T-helper 1 cell treated with Interleukin-12 subunit alpha and Interleukin-12 subunit beta and Interleukin-4 antibody, amounts not matched to agents 30 μg/mL and 1 μg/mL, for 36 hours (primary cell): ENCODE results near the gene TEX11.
"Not testable (repeated sequence)": the region's sequence is repeated elsewhere in the genome, so short reads cannot be mapped to it uniquely, and the experiment has no call there.

Source experiments
- H3K27ac Mint-ChIP-seq: one replicate; pipeline ENCODE4 v1.8.0; 2021; ENCODE audit warnings: mild to moderate bottlenecking, mixed read lengths
- H3K27me3 Mint-ChIP-seq: one replicate; pipeline ENCODE4 v1.8.0; 2021; ENCODE audit warnings: low read depth, mixed read lengths
- H3K36me3 Mint-ChIP-seq: one replicate; pipeline ENCODE4 v1.8.0; 2021; ENCODE audit warnings: low read depth, mixed read lengths
- H3K4me1 Mint-ChIP-seq: one replicate; pipeline ENCODE4 v1.8.0; 2021; ENCODE audit warnings: low read depth, mixed read lengths
- H3K4me3 Mint-ChIP-seq: one replicate; pipeline ENCODE4 v1.8.0; 2021; ENCODE audit warnings: mild to moderate bottlenecking, moderate library complexity, mixed read lengths
- H3K9me3 Mint-ChIP-seq: one replicate; pipeline ENCODE4 v1.8.0; 2021; ENCODE audit warnings: mixed read lengths

The TEX11 gene

GRCh38 chrX:70908541-70908940, at the start of gene TEX11:
TSS of gene TEX11 (minus strand) at chrX:70908711. CDS start at chrX:70907789, 922 bp downstream.
- Mint-ChIP-seq H3K27ac (no peak within 1 kb of the TSS), H3K4me3 (no peak within 1 kb of the TSS), H3K9me3 (no peaks in the 10 kb centered on the region), H3K36me3 (no peaks in the 10 kb centered on the region), H3K27me3 (no peaks in the 10 kb centered on the region), H3K4me1 (no peaks in the 10 kb centered on the region)

- Mint-ChIP-seq H3K4me1 (no peaks in the 10 kb centered on the region), H3K9me3 (no peaks in the 10 kb centered on the region), H3K36me3 (no peaks in the 10 kb centered on the region), H3K4me3 (no peak overlapping the region), H3K27me3 (peaks cover 5% of the 10 kb centered on the region), H3K27ac (no peak overlapping the region)
Observed at GRCh38 chrX:70954871-70955270, 46.4 kb upstream of the TEX11 start.

DNA sequence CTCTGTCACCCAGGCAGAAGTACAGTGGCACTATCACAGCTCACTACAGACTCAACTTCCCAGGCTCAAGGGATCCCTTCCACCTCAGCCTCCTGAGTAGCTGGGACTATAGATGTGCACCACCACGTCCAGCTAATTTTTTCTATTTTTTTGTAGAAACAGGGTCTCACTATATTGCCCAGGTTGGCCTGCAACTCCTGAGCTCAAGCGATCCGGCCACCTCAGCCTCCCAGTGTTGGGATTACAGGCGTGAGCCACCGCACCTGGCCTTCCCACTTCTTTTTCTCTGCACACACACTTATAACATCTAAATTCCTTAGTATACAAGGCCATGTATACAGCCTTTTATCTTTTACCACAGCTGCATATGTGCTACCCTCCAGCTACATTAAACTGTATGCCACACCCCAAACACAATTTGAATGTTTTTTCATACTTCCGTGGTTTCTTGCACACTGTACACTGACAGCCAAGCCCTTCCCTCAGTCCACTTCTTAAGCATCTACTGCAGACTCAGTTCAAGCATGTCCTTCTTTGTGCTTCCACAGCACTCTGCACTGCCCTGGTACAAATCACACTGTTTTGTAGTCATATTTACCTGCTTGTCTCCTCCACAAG, 15.9 kb upstream of the TEX11 start:
- no peaks in the 10 kb centered on the region for H3K4me1 Mint-ChIP-seq
- no peaks in the 10 kb centered on the region for H3K9me3 Mint-ChIP-seq
- peaks cover 12% of the 10 kb centered on the region for H3K27me3 Mint-ChIP-seq
- H3K27ac Mint-ChIP-seq, result no peak overlapping the region
- no peaks in the 10 kb centered on the region for H3K36me3 Mint-ChIP-seq
- H3K4me3 Mint-ChIP-seq, result no peak overlapping the region

GRCh38 chrX:70922774-70923473, 14.4 kb upstream of the TEX11 start:
- peaks cover 6% of the 10 kb centered on the region for H3K27me3 Mint-ChIP-seq
- no peaks in the 10 kb centered on the region for H3K36me3 Mint-ChIP-seq
- no peak overlapping the region for H3K4me3 Mint-ChIP-seq
- no peaks in the 10 kb centered on the region for H3K9me3 Mint-ChIP-seq
- no peak overlapping the region for H3K27ac Mint-ChIP-seq
- no peaks in the 10 kb centered on the region for H3K4me1 Mint-ChIP-seq

- no peak overlapping the region for H3K4me3 Mint-ChIP-seq
- H3K4me1 Mint-ChIP-seq, result no peaks in the 10 kb centered on the region
- no peak overlapping the region for H3K27ac Mint-ChIP-seq
- H3K27me3 Mint-ChIP-seq, result no peaks in the 10 kb centered on the region
- no peaks in the 10 kb centered on the region for H3K9me3 Mint-ChIP-seq
- H3K36me3 Mint-ChIP-seq, result no peaks in the 10 kb centered on the region
Observed at GRCh38 chrX:70921709-70922352, 13.3 kb upstream of the TEX11 start.

DNA sequence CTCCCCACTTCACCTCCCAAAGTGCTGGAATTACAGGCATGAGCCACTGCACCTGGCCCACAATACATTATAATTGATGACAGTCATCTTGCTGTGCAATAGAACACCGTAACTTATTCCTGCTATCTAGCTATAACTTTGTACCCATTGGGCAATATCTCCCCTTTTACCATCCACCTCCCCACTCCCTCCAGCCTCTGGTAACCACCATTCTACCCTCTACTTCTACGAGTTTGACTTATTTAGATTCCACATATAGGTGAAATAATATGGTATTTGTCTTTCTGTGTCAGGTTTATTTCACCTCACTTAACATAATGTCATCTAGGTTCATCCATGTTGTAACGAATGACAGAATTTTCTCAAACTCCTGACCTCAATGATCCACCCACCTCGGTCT, 8.2 kb upstream of the TEX11 start:
- Mint-ChIP-seq H3K27me3 (no peaks in the 10 kb centered on the region), H3K9me3 (no peaks in the 10 kb centered on the region), H3K36me3 (no peaks in the 10 kb centered on the region), H3K4me1 (no peaks in the 10 kb centered on the region), H3K4me3 (no peak overlapping the region), H3K27ac (no peak overlapping the region)

GRCh38 chrX:70907900-70908299, 611 bp downstream of the TEX11 start:
- H3K4me3 Mint-ChIP-seq, result no peak overlapping the region
- no peaks in the 10 kb centered on the region for H3K9me3 Mint-ChIP-seq
- H3K36me3 Mint-ChIP-seq, result no peaks in the 10 kb centered on the region
- no peak overlapping the region for H3K27ac Mint-ChIP-seq
- H3K27me3 Mint-ChIP-seq, result no peaks in the 10 kb centered on the region
- H3K4me1 Mint-ChIP-seq, result no peaks in the 10 kb centered on the region

GRCh38 chrX:70901465-70901864, 7.0 kb downstream of the TEX11 start:
- H3K36me3 Mint-ChIP-seq, result no peaks in the 10 kb centered on the region
- no peaks in the 10 kb centered on the region for H3K9me3 Mint-ChIP-seq
- H3K27ac Mint-ChIP-seq, result no peak overlapping the region
- H3K4me1 Mint-ChIP-seq, result no peaks in the 10 kb centered on the region
- H3K4me3 Mint-ChIP-seq, result no peak overlapping the region
- H3K27me3 Mint-ChIP-seq, result no peaks in the 10 kb centered on the region

GRCh38 chrX:70890441-70890840, 18.1 kb downstream of the TEX11 start:
- not testable (repeated sequence) for H3K27ac Mint-ChIP-seq, H3K4me1 Mint-ChIP-seq, H3K36me3 Mint-ChIP-seq, H3K9me3 Mint-ChIP-seq, H3K4me3 Mint-ChIP-seq
- peaks cover 22% of the 10 kb centered on the region for H3K27me3 Mint-ChIP-seq

GRCh38 chrX:70878902-70879301, 29.6 kb downstream of the TEX11 start:
- Mint-ChIP-seq H3K27ac (no peak overlapping the region), H3K27me3 (peaks cover 2% of the 10 kb centered on the region), H3K9me3 (no peaks in the 10 kb centered on the region), H3K4me3 (no peak overlapping the region), H3K36me3 (no peaks in the 10 kb centered on the region), H3K4me1 (peaks cover 2% of the 10 kb centered on the region)

GRCh38 chrX:70852294-70852693, 56.2 kb downstream of the TEX11 start:
- no peaks in the 10 kb centered on the region for H3K4me1 Mint-ChIP-seq
- H3K27me3 Mint-ChIP-seq, result no peaks in the 10 kb centered on the region
- H3K9me3 Mint-ChIP-seq, result no peaks in the 10 kb centered on the region
- H3K27ac Mint-ChIP-seq, result no peak overlapping the region
- no peaks in the 10 kb centered on the region for H3K36me3 Mint-ChIP-seq
- no peak overlapping the region for H3K4me3 Mint-ChIP-seq

GRCh38 chrX:70844081-70844480, 64.4 kb downstream of the TEX11 start:
- H3K4me3 Mint-ChIP-seq, H3K9me3 Mint-ChIP-seq, H3K36me3 Mint-ChIP-seq, H3K27ac Mint-ChIP-seq, H3K4me1 Mint-ChIP-seq, H3K27me3 Mint-ChIP-seq: not testable (repeated sequence)

GRCh38 chrX:70843620-70844019, 64.9 kb downstream of the TEX11 start:
- not testable (repeated sequence) for H3K27me3 Mint-ChIP-seq, H3K4me3 Mint-ChIP-seq, H3K9me3 Mint-ChIP-seq

DNA sequence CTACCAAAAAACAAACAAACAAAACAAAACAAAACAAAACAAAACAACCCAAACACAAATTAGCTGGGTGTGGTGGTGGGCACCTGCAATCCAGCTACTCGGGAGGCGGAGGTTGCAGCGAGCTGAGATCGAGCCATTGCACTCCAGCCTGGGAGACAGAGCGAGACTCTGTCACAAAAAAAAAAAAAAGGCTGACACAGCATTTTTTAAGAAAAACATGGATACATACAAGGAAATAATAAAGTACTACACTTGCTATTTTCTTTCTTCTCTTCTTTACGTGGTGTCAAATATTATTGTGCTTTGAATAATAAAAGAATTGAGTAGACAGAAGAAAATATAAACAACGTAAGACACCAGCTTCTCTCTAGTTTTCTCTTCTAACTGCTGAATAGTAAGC, 73.9 kb downstream of the TEX11 start:
- no peaks in the 10 kb centered on the region for H3K36me3 Mint-ChIP-seq
- no peaks in the 10 kb centered on the region for H3K4me1 Mint-ChIP-seq
- peaks cover 4% of the 10 kb centered on the region for H3K27me3 Mint-ChIP-seq
- no peaks in the 10 kb centered on the region for H3K9me3 Mint-ChIP-seq
- no peak overlapping the region for H3K27ac Mint-ChIP-seq
- H3K4me3 Mint-ChIP-seq, result no peak overlapping the region

More at GRCh38 chrX:70843620-70844019, 64.9 kb downstream of the TEX11 start:
- not testable (repeated sequence) for H3K27ac Mint-ChIP-seq, H3K36me3 Mint-ChIP-seq, H3K4me1 Mint-ChIP-seq

- Mint-ChIP-seq H3K4me1 (no peaks in the 10 kb centered on the region), H3K9me3 (no peaks in the 10 kb centered on the region), H3K27me3 (peaks cover 4% of the 10 kb centered on the region), H3K36me3 (no peaks in the 10 kb centered on the region), H3K4me3 (no peak overlapping the region), H3K27ac (no peak overlapping the region)
Observed at GRCh38 chrX:70826715-70827114, 81.8 kb downstream of the TEX11 start.
